ENCODE data around the gene RTL10.

GRCh38 chr22:19849835-19850762 is 4.6 kb downstream of the RTL10 start:
- TF ChIP-seq CTCF (IDR thresholded peaks at IDR 0.05) (no peak), POLR2AphosphoS5 (IDR thresholded peaks at IDR 0.05; ENCODE audit: low read depth, low read length) (0 out of 2 replicates have a peak, but pooled peaks have one; percentile 21), SIN3A (IDR thresholded peaks at IDR 0.05; ENCODE audit: borderline replicate concordance, insufficient read depth, low read depth, low read length) (no peak)
- TF ChIP-seq, protein P1, sequence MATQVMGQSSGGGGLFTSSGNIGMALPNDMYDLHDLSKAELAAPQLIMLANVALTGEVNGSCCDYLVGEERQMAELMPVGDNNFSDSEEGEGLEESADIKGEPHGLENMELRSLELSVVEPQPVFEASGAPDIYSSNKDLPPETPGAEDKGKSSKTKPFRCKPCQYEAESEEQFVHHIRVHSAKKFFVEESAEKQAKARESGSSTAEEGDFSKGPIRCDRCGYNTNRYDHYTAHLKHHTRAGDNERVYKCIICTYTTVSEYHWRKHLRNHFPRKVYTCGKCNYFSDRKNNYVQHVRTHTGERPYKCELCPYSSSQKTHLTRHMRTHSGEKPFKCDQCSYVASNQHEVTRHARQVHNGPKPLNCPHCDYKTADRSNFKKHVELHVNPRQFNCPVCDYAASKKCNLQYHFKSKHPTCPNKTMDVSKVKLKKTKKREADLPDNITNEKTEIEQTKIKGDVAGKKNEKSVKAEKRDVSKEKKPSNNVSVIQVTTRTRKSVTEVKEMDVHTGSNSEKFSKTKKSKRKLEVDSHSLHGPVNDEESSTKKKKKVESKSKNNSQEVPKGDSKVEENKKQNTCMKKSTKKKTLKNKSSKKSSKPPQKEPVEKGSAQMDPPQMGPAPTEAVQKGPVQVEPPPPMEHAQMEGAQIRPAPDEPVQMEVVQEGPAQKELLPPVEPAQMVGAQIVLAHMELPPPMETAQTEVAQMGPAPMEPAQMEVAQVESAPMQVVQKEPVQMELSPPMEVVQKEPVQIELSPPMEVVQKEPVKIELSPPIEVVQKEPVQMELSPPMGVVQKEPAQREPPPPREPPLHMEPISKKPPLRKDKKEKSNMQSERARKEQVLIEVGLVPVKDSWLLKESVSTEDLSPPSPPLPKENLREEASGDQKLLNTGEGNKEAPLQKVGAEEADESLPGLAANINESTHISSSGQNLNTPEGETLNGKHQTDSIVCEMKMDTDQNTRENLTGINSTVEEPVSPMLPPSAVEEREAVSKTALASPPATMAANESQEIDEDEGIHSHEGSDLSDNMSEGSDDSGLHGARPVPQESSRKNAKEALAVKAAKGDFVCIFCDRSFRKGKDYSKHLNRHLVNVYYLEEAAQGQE (IDR thresholded peaks at IDR 0.05; ENCODE audit: insufficient read depth in 1 of 2, low read depth in 2 of 2, low read length in 1 of 2) = no peak
